ENCODE results near the gene ADAP1.

Gene ADAP1

DNA sequence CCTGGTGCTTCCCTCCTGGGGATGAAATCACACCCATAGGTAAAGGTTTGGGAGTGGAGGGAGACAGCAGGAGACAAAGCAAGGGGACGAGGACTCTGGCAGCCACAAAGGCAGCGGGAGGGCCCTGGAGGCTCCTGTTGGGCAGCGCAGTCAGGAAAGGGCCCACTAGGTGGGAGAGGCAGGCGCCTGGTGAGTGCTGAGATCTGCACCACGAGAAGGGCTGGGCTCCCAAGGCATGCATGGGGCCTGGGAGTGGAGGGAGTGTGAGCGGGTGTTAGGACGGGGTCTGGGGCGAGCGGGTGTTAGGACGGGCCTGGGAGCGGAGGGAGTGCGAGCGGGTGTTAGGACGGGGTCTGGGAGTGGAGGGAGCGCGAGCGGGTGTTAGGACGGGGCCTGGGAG is 65.1 kb downstream of the ADAP1 start:
- in situ Hi-C loops (cut with MboI; ENCODE audit: low sequenced_read_pairs, unreplicated experiment), result no loop called here
- TF ChIP-seq, protein P1, sequence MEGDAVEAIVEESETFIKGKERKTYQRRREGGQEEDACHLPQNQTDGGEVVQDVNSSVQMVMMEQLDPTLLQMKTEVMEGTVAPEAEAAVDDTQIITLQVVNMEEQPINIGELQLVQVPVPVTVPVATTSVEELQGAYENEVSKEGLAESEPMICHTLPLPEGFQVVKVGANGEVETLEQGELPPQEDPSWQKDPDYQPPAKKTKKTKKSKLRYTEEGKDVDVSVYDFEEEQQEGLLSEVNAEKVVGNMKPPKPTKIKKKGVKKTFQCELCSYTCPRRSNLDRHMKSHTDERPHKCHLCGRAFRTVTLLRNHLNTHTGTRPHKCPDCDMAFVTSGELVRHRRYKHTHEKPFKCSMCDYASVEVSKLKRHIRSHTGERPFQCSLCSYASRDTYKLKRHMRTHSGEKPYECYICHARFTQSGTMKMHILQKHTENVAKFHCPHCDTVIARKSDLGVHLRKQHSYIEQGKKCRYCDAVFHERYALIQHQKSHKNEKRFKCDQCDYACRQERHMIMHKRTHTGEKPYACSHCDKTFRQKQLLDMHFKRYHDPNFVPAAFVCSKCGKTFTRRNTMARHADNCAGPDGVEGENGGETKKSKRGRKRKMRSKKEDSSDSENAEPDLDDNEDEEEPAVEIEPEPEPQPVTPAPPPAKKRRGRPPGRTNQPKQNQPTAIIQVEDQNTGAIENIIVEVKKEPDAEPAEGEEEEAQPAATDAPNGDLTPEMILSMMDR (IDR thresholded peaks at IDR 0.05; ENCODE audit: borderline replicate concordance, control extremely low read depth, extremely low read depth, insufficient read depth, missing control alignments), result no peak
- no peak for DNase-seq (ENCODE audit: low spot score)

DNA sequence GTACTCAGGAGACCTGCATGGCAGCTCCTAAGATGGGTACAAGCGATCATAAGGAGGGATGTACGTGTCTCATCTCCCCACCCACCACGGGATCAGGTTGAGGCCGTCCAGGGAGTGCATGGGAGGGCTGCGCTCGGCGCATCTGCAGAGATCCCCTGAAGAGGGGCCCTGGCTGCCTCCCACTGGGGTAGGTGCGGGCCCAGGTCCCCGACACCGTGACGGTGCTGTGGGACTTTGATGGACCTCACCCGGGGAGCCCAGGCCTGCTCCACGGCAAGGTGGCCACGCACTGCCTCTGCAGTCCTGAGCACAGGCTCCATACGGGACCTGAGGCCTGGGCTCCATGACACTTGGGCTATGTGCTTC is 65.5 kb downstream of the ADAP1 start:
- DNase-seq (ENCODE audit: low spot score), result no peak
- in situ Hi-C loops (cut with MboI; ENCODE audit: low sequenced_read_pairs, unreplicated experiment), result no loop called here
- TF ChIP-seq, protein P1 (IDR thresholded peaks at IDR 0.05; ENCODE audit: borderline replicate concordance, control extremely low read depth, extremely low read depth, insufficient read depth, missing control alignments), result no peak

DNA sequence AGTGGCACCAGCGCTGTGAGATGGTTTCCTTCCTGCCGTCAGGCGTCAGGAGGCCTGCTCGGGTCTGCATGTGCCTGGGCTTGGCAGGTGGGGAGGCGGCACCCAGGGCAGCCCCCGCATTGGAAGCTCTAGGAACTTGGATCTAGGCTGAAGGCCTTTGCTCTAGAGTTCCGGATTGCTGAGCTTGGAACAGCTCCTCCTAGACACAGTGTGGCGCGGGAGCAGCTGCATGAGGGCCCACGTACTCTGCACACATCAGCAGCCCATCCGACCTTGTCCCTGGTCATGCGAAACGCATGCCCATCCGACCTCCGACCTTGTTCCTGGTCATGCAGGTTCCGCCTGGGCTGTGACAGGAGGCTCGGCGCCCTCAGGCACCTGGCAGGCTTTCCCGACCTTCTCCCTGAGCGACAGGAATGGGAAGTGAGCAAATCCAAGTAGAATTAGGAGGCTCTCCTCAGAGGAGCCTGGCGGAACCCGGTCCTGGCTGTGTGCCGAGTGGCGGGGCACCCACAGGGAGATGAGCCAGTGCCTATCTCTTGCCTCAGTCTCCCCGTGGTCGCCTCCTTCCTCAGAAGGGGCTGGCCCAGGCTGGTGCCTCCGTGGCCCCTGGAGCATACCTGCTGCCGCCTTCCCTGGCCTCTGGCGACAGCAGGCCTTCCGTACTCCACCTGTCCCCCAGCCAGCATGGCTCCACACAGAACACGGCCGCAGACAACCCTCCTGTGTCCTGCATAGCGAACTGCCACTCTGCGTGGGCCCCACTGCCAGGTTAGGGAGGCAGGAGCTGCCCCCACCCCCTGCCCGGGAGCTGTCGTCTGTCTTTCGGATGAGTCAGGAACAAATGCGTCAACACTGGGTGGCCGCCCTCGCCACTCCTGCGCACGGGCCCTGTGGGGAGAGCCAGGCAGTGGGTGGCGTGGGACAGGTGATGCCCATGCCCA is 66.1 kb downstream of the ADAP1 start:
- no peak for DNase-seq (ENCODE audit: low spot score)
- in situ Hi-C loops (cut with MboI; ENCODE audit: low sequenced_read_pairs, unreplicated experiment), result no loop called here
- TF ChIP-seq, protein P1 (IDR thresholded peaks at IDR 0.05; ENCODE audit: borderline replicate concordance, control extremely low read depth, extremely low read depth, insufficient read depth, missing control alignments), result no peak

DNA sequence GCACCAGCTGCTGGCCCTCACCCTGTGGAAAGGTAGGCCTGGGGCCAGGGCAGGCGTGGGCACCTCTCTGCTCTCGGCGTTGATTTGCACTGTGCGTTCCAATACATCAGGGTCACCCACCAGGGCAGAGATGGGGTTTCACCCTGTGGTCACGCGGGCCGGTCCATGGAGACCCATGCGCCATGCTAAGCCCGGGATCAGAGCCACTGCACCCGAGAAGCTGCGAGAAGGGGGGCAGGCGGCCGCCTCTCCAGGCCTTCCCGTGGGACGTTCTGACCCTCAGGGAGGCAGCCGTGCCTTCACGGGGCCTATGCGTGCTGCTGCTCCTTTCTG is 67.0 kb downstream of the ADAP1 start:
- TF ChIP-seq, protein P1 (IDR thresholded peaks at IDR 0.05; ENCODE audit: borderline replicate concordance, control extremely low read depth, extremely low read depth, insufficient read depth, missing control alignments), result no peak
- in situ Hi-C loops (cut with MboI; ENCODE audit: low sequenced_read_pairs, unreplicated experiment), result no loop called here
- no peak for DNase-seq (ENCODE audit: low spot score)

DNA sequence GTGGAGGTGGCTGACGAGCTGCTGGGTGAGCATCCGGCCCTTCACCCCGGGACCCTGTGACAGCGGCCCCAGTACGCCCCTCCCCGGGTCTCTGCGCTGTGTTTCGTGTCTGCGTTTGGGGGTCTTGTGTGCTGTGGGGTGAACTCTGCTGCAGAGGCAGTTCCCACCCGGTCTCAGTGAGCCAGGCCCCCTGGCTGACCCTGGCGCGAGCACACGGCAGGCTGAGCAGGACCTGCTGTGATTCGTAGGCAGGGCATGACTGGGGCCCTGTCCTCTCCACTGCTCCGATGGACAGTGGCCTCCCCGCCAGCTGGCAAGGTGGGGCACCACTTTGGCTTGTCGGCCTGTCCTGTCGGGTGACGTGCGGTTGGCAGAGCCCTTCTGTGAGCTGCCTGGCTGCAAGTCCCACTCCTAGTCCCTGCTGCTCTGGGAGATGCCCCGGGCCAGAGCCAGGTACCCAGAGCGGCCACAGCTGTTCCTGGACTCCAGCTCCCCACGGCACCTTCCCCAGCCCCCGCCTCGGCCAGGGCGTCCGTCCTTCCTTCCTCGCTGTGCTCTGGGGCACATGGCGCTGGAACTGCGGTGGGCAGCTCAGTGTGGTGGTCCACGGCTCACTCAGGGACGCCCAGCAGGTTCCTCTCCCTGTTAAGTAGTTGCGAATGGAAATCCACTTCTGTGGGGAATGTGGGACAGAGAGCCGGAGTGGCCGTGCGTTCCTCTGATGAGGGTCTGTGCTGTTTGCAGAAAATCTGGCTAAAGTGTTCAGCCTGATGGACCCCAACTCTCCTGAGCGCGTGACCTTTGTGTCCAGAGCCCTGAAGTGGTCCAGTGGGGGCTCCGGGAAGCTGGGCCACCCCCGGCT is 67.6 kb downstream of the ADAP1 start:
- TF ChIP-seq, protein P1 (IDR thresholded peaks at IDR 0.05; ENCODE audit: borderline replicate concordance, control extremely low read depth, extremely low read depth, insufficient read depth, missing control alignments), result no peak
- in situ Hi-C loops (cut with MboI; ENCODE audit: low sequenced_read_pairs, unreplicated experiment), result no loop called here
- DNase-seq (ENCODE audit: low spot score), result no peak

DNA sequence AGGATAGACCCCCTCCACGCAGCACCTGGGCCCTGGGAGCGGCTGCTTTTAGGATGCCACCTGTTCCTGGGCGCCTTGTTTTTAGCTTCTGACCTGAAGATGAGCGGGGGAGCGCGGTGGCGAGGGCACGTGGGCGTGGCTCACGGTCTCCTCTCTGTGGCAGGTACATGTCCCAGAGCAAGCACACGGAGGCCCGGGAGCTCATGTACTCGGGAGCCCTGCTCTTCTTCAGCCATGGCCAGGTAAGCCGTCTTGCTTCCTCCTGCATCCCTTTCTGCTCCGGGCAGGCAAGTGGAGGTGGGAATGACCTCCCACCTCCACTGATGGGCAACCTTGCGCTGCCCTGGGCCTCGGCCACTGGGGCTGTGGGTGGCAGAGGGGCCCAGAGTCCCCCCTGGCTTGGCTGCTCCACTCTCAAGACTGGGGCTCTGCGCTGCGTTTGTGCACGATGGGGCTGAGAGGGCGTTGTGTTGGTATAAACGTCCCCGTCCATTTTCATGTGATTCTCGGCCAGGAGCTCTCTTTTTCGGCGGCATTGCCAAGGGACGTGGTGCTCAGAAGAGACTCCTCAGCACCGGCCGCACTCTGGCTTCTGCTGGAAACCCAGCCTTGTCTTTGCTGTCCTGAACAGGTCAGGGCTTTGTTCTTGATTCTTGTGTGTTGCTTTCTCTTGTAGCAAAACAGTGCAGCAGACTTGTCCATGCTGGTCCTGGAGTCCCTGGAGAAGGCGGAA is 68.4 kb downstream of the ADAP1 start:
- in situ Hi-C loops (cut with MboI; ENCODE audit: low sequenced_read_pairs, unreplicated experiment), result no loop called here
- no peak for DNase-seq (ENCODE audit: low spot score)
- TF ChIP-seq, protein P1 (IDR thresholded peaks at IDR 0.05; ENCODE audit: borderline replicate concordance, control extremely low read depth, extremely low read depth, insufficient read depth, missing control alignments), result no peak
